GM18498 (cell line): ENCODE data around the gene CLVS2.

Experiments used
- ATAC-seq: cut with Tn5 transposase; IDR thresholded peaks from one replicate; pipeline ENCODE4 v1.9.1; 2021; ENCODE audit warnings: mild to moderate bottlenecking, moderate library complexity; ENCODE audit not compliant: unreplicated experiment

Gene CLVS2

GRCh38 chr6:123022975-123023374, 26.9 kb downstream of the CLVS2 start:
- ATAC-seq = no peak

GRCh38 chr6:123024976-123025375, 28.9 kb downstream of the CLVS2 start:
- ATAC-seq = no peak

GRCh38 chr6:123027408-123027807, 31.4 kb downstream of the CLVS2 start:
- no peak for ATAC-seq

GRCh38 chr6:123028263-123028662, 32.2 kb downstream of the CLVS2 start:
- ATAC-seq = no peak

- no peak for ATAC-seq
Observed at GRCh38 chr6:123030282-123030681, 34.2 kb downstream of the CLVS2 start.

- ATAC-seq = no peak
Observed at GRCh38 chr6:123036648-123037047, 40.6 kb downstream of the CLVS2 start.

GRCh38 chr6:123039431-123039830, 43.4 kb downstream of the CLVS2 start:
- no peak for ATAC-seq

- no peak for ATAC-seq
Observed at GRCh38 chr6:123042401-123042800, 46.4 kb downstream of the CLVS2 start.

GRCh38 chr6:123044341-123044860, 48.4 kb downstream of the CLVS2 start:
- ATAC-seq = no peak

GRCh38 chr6:123053602-123054225, 57.7 kb downstream of the CLVS2 start:
- no peak for ATAC-seq

GRCh38 chr6:123055256-123055655, 59.2 kb downstream of the CLVS2 start:
- ATAC-seq = no peak

GRCh38 chr6:123062670-123063069, 66.6 kb downstream of the CLVS2 start:
- no peak for ATAC-seq

GRCh38 chr6:123064038-123064437, 68.0 kb downstream of the CLVS2 start:
- ATAC-seq = no peak

- ATAC-seq = no peak
Observed at GRCh38 chr6:123074616-123075015, 78.6 kb downstream of the CLVS2 start.

GRCh38 chr6:123085403-123085802, 89.4 kb downstream of the CLVS2 start:
- no peak for ATAC-seq

GRCh38 chr6:123089226-123089625, 93.2 kb downstream of the CLVS2 start:
- ATAC-seq = no peak

- ATAC-seq = no peak
Observed at GRCh38 chr6:123091091-123091895, 95.3 kb downstream of the CLVS2 start.

GRCh38 chr6:123091896-123092271, 95.8 kb downstream of the CLVS2 start:
- no peak for ATAC-seq

- ATAC-seq = no peak
Observed at GRCh38 chr6:123094795-123095194, 98.8 kb downstream of the CLVS2 start.

GRCh38 chr6:123105561-123105960, 109.5 kb downstream of the CLVS2 start:
- ATAC-seq = no peak

GRCh38 chr6:123116370-123116769, 120.3 kb downstream of the CLVS2 start:
- ATAC-seq = no peak
